ENCODE measurements around the gene NUDC.
A peak's percentile ranks its signal among the peaks of the same experiment; 100 is the strongest.
"Not testable (repeated sequence)": the region's sequence is repeated elsewhere in the genome, so short reads cannot be mapped to it uniquely, and the experiment has no call there.

NUDC gene

DNA sequence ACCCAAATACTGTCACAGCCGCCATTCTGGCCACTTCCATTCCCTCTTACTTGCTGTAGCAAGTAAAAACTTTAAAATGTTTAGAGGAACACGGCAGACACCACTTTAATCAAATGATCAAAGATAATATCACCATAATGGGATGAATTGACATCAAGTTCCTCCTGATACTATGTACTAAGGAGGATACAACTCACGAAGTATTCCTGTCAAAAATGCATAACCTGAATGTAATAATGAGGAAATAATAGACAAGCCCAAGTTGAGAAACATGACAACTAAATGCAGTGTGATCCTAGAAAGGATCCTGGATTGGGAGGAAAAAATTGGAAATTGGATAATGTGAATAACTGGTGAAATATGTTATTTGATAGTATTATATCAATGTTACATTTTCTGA is 34.8 kb downstream of the NUDC start:
- no peak for DNase-seq

DNA sequence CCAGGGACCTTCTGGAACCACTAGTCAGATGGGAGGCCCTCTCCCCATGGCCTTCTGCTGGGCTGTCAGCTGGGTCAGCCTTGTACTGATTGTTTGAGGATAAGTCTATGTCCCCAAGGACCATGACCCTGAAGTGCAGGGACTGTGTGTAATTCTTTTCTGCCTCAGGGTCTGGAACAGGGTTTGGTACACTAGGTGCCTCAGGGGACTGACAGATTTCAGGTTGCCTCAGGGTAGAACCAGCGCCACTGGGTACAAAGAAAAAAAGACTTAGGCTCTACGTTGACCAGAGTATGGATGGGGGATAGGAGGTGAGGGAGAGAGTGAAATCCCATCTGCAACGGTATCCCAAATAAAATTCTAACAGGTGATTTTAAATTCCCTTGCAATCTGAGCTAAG is 35.8 kb downstream of the NUDC start:
- no peak for DNase-seq

DNA sequence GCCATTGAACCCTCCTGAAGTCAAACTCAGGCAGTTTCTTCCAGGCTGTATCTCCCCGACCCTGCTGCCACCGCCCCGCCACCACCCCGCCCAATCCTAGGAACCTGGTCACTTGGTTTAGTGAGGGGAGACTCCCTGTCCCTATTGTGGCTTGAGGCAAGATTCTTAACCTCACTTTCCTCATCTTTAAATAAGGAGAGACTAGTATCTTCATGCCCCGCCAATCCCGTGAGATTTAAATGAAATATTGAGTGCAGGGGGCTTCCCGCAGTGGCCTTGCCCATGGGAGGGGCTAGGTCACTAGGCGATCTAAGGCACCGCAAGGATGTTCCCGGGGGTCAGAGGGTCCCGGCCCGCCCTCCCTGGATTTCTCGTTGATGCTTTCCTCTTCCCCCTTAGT is 37.7 kb downstream of the NUDC start:
- DNase-seq: no peak

DNA sequence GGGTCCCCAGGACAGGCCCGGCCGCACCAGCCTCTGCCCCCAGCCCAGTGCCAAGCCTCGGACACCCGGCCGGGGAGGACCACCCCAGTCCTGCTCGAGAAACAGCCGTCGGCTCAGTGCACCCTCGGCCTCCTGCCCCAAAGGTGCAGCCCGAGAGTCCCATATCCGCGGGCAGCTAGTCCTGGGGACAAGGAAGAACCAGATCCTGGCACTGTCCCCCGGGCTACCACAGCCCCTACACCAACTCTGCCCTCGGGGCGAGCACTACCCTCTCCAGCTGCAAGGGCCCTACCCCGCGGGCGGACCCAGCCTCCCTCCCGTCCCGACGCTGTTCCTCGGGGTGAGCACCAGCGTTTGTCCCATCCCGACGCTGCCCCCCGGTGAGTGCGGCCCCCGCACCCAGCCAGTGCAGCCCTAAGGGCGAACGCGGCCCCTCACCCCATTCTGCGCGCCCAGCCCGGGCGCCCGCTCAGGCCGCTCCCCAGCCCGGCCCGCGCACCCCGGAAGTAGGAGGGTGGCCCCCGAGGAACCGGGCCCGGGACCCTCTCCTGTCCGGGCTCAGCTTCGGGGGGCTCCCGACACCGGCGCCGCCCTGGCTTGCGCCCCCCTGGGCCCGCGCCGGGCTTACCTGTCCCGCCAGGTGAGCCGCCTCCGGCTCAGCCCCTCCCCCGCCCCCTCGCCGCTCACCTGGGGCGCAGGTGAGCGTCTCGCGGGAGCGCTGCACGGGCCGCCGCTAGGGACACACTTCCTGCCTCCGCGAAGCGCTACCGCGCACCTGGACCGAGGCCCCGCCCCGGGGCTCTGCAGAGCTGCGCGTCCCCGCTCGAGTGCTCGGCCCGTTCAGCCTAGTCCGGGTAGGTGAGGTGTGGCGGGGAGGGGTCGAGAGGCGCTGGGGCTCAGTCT is 38.4 kb downstream of the NUDC start, which contains the start of gene KDF1:
KDF1 (minus strand) TSS at position 747 of the 903 bp plus-strand sequence. CDS start 8,088 bp downstream, outside the sequence.
- no peak for DNase-seq

DNA sequence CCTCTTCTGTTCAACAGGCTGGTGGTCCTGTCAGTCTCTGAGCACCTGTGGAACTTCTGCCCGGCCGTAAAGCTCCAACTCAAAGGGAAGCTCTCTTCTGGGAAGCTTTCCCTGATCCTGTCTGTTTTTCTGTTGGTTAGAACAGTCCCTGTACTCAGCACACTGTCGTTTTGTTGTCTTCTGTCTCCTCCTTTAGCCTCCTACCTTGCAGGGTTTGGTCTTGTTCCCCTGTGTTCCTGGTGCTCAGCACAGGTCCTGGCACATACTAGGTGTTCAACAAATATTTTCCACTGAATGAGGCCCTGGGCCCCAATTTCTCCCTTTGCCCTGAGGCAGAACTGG is 39.1 kb downstream of the NUDC start:
- no peak for DNase-seq

DNA sequence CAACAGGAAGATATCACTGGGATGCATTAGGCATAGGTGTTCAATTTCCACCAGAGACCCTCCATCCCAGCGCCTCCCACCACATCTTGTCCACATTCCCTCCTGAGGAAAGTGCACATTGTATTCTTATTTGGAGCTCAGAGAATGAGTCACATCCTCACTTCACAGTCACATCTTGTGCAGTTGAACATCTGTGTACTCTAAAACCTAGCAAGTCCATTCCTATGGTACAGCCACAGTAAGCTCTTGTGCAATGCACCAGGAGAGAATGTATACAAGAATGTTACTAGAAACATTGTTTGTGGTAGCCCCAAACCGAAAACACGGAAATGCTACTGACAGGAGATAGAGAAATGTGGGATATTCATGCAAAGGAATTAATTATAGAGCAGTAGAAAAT is 40.3 kb downstream of the NUDC start:
- DNase-seq: peak in 1 of 2 donors; percentile 19

DNA sequence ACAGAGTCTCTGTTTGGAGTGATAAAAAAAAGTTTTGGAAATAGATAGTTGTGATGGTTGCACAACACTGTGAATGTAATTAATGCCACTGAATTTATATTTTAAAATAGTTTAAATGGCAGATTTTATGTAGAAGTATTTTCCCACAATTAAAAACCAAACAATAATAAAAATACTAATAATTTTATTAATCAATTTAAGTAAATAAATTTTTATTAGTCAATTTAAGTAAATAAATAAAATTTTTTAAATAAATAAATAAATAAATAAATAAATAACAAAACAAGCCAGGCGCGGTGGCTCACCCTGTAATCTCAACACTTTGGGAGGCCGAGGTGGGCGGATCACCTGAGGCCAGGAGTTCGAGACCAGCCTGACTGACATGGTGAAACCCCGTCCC is 43.7 kb downstream of the NUDC start:
- DNase-seq: no peak

DNA sequence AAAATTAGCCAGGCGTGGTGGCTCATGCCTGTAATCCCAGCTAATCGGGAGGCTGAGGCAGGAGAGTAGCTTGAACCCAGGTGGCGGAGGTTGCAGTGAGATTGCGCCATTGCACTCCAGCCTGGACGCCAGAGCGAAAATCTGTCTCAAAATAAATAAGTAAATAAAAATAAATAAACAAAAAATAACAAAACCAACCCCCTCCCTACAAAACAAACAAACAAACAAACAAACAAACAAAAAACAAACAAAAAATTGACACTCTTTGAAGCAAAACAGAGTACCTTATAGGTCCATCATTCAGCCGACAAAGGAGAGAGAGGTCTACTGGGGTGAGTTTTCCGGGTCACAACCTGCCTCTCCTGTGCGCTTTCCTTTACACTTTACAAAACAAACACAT is 44.1 kb downstream of the NUDC start:
- no peak for DNase-seq

DNA sequence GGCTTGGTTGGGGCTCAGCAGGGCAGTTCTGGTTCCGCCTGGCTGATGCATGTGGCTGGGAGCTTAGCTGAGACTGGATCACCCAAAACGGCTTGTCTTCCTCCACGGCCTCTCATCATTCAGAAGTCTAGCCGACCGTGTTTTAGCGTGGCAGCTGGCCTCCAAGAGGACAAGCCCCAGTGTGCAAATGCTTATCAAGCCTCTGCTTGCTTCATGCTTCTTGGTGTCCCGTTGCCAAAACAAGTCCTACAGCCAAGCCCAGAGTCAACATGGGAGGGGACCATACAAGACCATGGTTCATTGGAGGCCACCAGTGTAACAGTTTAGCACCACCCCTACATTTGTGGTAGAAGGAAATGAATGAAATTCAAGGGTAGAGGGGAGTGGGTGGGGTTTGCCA is 49.3 kb downstream of the NUDC start:
- no peak for DNase-seq

DNA sequence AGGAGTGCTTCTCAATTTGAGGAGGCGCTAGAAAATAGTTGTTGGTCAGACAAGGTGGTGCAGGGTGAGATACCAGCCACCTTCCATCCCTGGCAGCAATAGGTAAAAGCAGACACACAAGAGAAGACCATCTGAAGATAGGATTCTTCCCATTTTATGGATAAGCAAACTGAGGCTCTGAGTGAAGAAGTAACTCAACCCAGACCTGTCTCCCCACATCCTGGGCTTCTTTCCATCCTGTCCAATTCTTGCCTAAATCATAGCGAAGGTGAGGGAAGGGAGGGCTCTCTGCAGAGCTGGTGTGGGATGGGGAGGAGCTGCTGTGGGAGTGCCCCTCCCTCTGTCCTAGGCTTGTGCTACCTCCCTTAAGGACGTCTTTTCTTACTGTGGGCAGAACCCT is 50.0 kb downstream of the NUDC start:
- no peak for DNase-seq

DNA sequence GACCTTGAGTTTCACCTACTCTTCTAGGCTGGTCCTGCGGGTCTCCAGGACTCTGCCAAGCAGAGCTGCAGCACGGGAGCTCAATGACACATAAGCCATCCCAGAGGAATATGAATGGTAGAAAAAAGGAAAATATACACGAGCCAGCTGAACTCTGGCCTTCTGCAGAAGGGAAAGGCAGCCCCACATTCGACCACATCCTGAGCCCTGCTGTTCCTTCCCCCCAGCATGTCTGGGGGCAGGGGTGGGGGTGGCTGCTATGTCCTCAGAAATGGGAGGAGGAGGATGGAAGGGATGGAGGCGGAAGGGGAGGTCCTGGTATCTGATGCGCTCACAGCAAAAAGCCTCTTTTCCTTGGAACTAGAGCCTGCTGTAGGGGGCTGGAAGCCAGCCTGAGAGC is 50.8 kb downstream of the NUDC start:
- no peak for DNase-seq

DNA sequence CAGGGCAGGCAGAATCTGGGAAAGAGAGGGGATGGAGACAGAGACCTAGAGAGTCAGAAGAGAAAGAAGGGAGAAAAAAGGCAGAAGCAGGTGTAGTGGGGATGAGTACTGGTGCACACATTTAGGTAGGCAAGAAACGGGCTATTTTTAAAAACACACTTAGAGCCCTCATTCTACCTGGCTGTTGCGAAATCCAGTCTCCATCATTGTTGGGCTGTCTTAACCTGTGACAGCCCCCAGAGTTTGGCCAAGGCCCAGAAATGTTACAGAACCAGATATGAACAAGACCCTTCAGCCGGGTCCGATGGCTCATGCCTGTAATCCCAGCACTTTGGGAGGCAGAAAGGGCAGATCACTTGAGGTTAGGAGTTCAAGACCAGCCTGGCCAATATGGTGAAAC is 51.3 kb downstream of the NUDC start:
- no peak for DNase-seq

DNA sequence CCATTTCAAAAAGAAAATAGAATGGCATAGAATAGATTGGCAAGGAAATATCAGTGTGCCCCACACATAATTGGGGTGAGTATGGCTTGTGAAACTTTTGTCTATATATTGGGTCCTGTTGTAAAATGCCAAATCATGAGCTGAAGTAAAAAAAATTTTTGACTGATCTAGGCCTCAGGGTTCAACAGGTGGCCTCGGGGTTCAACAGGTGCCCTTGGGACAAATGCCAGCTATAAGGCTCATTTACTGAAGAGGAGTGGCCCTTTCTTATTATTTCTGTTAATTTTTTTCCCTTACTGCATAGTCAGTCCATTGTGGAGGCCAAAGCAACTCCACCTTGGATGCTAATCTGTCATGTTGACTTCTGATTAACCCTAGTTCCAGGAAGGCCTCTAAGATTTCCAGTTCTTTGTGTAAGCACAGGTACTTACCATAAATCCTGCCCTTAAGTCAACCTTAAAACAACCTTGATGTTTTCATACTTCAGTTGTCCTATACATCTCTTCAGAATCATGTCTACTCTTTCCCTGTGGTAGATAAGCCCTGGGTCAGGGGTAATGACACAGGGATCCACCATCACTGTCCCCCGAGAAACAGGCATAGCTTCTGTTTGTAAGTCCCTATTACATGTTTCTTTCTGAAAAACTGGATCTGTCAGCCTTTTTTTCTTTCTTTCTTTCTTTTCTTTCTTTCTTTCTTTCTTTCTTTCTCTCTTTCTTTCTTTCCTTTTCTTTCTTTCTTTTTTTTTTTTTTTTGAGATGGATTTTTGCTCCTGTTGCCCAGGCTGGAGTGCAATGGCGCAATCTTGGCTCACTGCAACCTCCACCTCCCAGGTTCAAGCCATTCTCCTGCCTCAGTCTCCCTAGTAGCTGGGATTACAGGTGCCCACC is 55.3 kb downstream of the NUDC start:
- no peak for DNase-seq

DNA sequence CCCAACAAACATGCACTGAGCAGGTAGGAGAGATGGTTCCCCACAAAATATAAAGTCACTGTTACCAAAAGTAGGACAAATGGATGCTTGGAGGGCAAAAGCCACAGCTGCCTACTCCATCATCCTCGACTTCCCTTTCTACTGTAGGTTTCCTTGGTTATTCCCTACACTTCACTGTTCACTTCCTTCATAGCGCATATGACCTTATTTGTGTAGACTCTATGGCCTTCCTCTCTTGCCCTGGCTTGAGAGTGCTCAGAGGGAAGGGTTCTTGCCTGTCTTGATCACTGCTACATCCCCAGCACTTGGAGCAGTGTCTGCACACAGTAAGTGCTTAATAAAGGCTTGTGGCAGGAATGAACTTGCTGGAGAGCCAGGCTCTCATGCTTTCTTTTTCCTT is 57.4 kb downstream of the NUDC start:
- no peak for DNase-seq

DNA sequence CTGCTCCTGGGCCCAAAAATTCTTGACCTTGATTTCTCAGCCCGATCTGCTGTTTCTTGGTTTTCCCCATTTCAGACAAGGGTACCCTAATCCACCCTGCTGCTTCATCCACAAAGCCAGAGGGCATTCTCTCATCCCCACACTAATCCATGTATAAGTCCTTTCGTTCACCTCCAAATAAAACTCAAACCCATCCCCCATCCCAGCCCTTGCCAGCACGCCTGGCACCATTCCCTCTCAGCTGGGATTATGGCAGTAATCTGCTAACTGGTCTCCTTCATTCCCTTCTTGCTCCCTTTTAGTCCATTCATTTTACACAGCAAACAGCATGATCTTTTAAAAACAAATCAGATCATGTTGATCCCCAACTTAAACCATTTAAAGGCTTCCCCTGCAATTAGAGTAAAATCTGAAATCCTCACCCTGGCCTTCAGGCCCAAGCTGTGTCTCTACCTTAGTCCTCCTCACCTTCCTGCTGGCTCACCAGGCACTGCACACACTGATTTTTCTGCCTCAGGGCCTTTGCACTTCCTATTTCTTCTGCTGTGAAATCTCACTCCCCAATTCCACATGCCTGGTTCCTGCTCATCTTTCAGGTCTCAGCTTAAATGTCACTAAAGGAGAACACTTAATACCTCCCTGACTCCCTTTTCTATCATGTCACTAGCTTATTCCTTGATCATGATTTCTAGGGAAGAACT is 59.8 kb downstream of the NUDC start:
- DNase-seq: no peak

DNA sequence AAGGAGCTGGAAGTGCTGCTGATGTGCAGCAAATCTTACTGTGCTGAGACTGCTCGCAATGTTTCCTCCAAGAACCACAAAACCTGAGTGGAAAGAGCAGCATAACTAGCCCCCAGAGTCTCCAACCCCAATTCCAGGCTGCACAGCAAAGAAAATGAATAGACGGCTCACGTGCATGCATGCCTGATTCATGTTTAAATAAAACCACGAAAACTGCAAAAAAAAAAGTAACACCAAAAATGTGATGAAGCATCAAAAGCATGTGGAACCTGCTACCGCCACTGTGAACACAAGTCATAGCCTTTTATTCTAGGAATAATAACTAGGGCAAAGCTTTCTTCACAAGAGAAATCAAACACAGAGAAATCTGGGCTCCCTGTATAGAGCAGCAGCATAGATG is 62.3 kb downstream of the NUDC start:
- DNase-seq: no peak

DNA sequence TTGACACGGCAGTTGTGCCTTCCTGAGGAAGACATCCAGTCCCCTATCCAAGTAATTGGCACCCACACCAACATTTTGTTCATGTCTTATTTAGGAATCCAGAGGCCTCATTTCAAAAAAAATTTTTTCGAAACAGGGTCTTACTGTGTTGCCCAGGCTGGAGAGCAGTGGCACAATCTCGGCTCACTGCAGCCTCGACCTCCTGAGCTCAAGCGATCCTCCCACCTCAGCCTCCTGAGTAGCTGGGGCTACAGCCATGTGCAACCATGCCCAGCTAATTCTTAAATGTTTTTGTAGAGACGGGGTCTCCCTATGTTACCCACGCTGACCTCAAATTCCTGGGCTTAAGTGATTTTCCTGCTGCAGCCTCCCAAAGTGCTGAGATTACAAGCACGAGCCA is 62.7 kb downstream of the NUDC start:
- no peak for DNase-seq

DNA sequence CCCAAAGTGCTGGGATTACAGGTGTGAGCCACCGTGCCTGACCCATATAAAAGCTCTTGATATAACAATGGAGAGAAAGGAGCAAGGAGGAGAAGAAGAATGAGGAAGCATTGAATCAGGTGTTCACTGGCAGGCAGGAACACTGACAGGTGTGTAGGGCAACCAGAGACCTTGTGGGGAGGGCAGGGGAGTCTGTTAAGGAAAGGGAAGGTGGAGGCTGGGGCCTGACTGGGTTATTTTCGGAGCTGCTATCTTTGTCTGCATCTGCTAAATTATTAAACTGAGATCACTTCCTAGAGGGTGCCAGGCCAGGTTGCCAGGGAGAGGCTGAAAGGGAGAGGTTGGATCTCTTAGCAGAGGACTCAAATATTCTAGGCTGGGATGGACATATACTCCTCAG is 65.1 kb downstream of the NUDC start:
- DNase-seq: no peak

DNA sequence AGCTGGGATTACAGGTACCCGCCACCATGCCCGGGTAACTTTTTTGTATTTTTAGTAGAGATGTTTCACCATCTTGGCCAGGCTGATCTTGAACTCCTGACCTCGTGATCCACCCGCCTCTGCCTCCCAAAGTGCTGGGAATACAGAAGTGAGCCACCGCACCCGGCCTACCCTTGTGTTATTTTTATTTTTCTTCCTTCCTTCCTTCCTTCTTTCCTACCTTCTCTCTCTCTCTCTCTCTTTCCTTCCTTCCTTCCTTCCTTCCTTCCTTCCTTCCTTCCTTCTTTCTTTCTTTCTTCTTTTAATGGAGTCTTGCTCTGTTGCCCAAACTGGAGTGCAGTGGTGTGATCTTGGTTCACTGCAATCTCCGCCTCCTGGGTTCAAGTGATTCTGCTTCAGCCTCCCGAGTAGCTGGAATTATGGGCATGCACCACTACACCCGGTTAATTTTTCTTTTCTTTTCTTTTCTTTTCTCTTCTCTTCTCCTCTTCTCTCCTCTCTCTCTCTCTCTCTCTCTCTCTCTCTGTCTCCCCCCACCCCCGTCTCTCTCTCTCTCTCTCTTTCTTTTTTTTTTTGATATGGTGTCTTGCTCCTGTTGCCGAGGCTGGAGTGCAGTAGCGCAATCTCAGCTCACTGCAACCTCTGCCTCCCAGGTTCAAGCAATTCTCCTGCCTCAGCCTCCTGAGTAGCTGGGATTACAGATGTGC is 68.0 kb downstream of the NUDC start:
- not testable (repeated sequence) for DNase-seq

DNA sequence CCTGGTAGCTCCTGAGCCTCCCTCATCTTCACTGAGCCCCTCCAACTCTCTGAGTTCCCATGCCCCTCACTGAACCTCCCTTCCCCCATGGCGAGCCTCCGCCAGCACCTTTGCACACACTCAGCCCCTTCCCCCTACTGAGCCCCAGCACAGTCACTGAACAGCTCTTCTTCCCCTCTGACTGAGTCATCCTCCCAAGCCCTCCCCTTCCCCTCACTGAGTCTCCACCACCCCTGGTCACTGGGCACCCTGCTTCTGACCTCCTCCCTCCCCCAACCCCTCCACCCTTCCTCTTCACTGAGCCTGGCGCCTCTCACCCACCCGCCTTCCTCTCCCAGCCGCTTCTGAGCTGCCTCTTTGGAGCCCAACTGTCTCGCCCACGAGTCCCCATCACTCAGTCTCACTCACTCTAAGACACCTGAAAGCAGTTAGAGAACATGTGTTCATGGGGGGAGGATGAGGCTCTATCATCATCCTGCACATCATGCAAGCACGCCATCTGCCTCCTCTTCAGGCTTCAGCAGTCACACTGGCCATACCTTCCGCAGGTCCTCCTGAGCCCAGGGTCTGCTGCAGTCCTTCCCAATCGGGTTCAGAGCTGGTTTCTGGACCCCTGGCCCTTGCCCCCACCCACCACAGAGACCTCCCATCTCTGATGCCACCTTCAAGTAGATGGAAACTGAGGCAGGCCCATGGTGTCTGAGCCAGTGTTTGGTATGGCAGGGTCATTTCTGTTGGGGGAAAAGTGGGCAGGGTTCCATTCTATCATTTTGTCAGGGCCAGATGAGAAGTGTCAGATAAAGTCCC is 70.0 kb downstream of the NUDC start:
- peak in 1 of 2 donors; percentile 16 for DNase-seq

DNA sequence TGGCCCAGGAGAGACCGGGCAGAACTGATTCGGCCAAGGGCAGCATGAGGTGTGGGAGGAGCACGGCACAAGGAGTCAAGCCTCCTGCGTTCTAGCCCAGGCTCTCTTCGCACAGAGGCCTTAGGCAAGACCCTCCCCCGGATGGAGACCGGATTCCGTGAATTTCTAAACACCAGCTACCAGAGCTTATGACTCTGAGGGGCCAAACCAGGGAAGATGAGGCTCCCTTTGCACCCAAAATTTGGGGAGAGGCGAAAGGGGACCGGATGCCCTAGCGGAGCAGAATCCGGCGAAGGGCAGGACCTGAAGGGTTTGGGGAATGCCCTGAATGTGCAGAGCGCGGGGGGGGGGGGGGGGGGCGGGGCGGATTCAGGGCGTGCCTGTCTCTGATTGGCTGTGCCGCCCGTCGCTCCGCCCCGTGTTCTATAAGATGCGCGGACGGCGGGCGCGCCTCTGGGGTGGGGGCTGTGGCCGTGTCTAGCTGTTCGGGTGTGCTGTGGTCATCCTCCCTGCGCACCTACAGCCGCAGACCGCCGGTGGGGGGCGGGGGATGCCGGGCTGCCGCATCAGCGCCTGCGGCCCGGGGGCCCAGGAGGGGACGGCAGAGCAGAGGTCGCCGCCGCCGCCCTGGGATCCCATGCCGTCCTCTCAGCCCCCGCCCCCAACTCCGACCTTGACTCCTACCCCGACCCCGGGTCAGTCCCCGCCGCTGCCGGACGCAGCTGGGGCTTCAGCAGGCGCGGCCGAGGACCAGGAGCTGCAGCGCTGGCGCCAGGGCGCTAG is 71.9 kb downstream of the NUDC start, which contains the start of gene TRNP1:
TRNP1 (plus strand) TSS at position 456 of the 783 bp plus-strand sequence; CDS start at position 551, 95 bp downstream.
- peak in 1 of 2 donors; percentile 52 for DNase-seq
